Neural cell (in vitro differentiated cells): Measurements from ENCODE around the gene AGBL4. TPM values are rescaled to one million over a fixed set of nuclear protein-coding genes. Genes with fewer than 3 reads are reported as not detected.

Experiments
- H2AFZ ChIP-seq: fragments of 200-600, 300-800 bp; sonication (generic), shearing (Covaris generic); 2 replicates; pipeline ENCODE4 v1.6.0; 2014; ENCODE audit warnings: low read depth, mild to moderate bottlenecking, antibody characterized with exemption, low read length, moderate library complexity
- H3F3A ChIP-seq: fragments of 200-600 bp; shearing (Covaris generic); 2 replicates; pipeline ENCODE4 v1.6.1; 2016; ENCODE audit warnings: mild to moderate bottlenecking, moderate library complexity, mixed read lengths, antibody characterized with exemption, low read length; ENCODE audit not compliant: insufficient read depth, poor library complexity, severe bottlenecking
- H3K27ac ChIP-seq: fragments of 200-600, 300-800 bp; sonication (generic), shearing (Covaris generic); 2 replicates; pipeline ENCODE4 v1.5.1; 2014; ENCODE audit warnings: mild to moderate bottlenecking, low read length, moderate library complexity
- H3K27me3 ChIP-seq: fragments of 300-800, 200-600 bp; sonication (generic), shearing (Covaris generic); 2 replicates; pipeline ENCODE4 v1.6.0; 2014; ENCODE audit warnings: mild to moderate bottlenecking, low read depth, low read length, moderate library complexity; ENCODE audit not compliant: insufficient read depth
- H3K36me3 ChIP-seq: fragments of 300-800, 200-600 bp; sonication (generic), shearing (Covaris generic); 2 replicates; pipeline ENCODE4 v1.5.1; 2014; ENCODE audit warnings: mild to moderate bottlenecking, antibody characterized with exemption, low read length, moderate library complexity; ENCODE audit not compliant: insufficient read depth
- H3K4me2 ChIP-seq: fragments of 300-800, 200-600 bp; sonication (generic), shearing (Covaris generic); 2 replicates; pipeline ENCODE4 v1.6.0; 2014; ENCODE audit warnings: mild to moderate bottlenecking, low read length
- H3K4me3 ChIP-seq: fragments of 300-800, 200-600 bp; sonication (generic), shearing (Covaris generic); 2 replicates; pipeline ENCODE4 v1.5.1; 2014; ENCODE audit warnings: mild to moderate bottlenecking, low read length, moderate library complexity
- H3K79me2 ChIP-seq: fragments of 200-600 bp; shearing (Covaris generic); replicated peaks from 2 replicates; pipeline ENCODE4 v1.6.0; 2014; ENCODE audit warnings: mild to moderate bottlenecking, low read length, moderate library complexity; ENCODE audit not compliant: insufficient read depth
- H3K9ac ChIP-seq: fragments of 300-800, 200-600 bp; sonication (generic), shearing (Covaris generic); 2 replicates; pipeline ENCODE4 v1.6.1; 2016; ENCODE audit warnings: mild to moderate bottlenecking, low read length, mixed read lengths
- H3K9me2 ChIP-seq: fragments of 200-600 bp; shearing (Covaris generic); 2 replicates; pipeline ENCODE4 v1.6.1; 2016; ENCODE audit warnings: mild to moderate bottlenecking, low read length, mixed read lengths; ENCODE audit not compliant: insufficient read depth
- H3K9me3 ChIP-seq: fragments of 200-600, 300-800 bp; sonication (generic), shearing (Covaris generic); 2 replicates; pipeline ENCODE4 v1.6.1; 2016; ENCODE audit warnings: mild to moderate bottlenecking, mixed run types, low read length, moderate library complexity, mixed read lengths
- H4K20me1 ChIP-seq: fragments of 200-600 bp; shearing (Covaris generic); 2 replicates; pipeline ENCODE4 v1.6.1; 2016; ENCODE audit warnings: mild to moderate bottlenecking, mixed run types; ENCODE audit not compliant: insufficient read depth
- EP300 ChIP-seq: fragments of 450-650 bp; conservative IDR thresholded peaks from 2 replicates; pipeline ENCODE4 v1.6.1; 2014; ENCODE audit warnings: antibody characterized with exemption, mild to moderate bottlenecking, moderate library complexity; ENCODE audit not compliant: poor library complexity, severe bottlenecking
- EZH2 ChIP-seq: fragments of 200-600, 300-800 bp; shearing (Covaris generic), sonication (generic); IDR thresholded peaks from 2 replicates; pipeline ENCODE4 v1.6.1; 2014; ENCODE audit warnings: antibody characterized with exemption, low read length, borderline replicate concordance, mild to moderate bottlenecking; ENCODE audit not compliant: insufficient read depth, poor library complexity, severe bottlenecking
- MXI1 ChIP-seq: fragments of 450-650 bp; conservative IDR thresholded peaks from 2 replicates; pipeline ENCODE4 v1.6.1; 2014; ENCODE audit warnings: antibody characterized with exemption, mild to moderate bottlenecking; ENCODE audit not compliant: poor library complexity, severe bottlenecking
- POLR2AphosphoS5 ChIP-seq: IDR thresholded peaks from 2 replicates; pipeline ENCODE4 v1.6.1; 2012
- RAD21 ChIP-seq: fragments of 450-650 bp; conservative IDR thresholded peaks from 2 replicates; pipeline ENCODE4 v1.6.1; 2014; ENCODE audit warnings: antibody characterized with exemption, mild to moderate bottlenecking, moderate library complexity
- SMC3 ChIP-seq: fragments of 450-650 bp; conservative IDR thresholded peaks from 2 replicates; pipeline ENCODE4 v1.6.1; 2014; ENCODE audit warnings: antibody characterized with exemption, mild to moderate bottlenecking, moderate library complexity; ENCODE audit not compliant: poor library complexity
- TAF1 ChIP-seq: IDR thresholded peaks from 2 replicates; pipeline ENCODE4 v1.6.1; 2012; ENCODE audit warnings: low read depth
- polyA plus RNA-seq: library from polyadenylated mRNA; depleted of rRNA; stranded (reverse); fragments of >200 nt; gene quantifications from 2 replicates; pipeline ENCODE4 v1.2.3, GENCODE V29; 2014
- TF ChIP-seq, protein P1 (sequence below): fragments of 450-650 bp; IDR thresholded peaks from 2 replicates; pipeline ENCODE4 v1.5.1; 2014; ENCODE audit warnings: antibody characterized with exemption, mild to moderate bottlenecking, moderate library complexity; ENCODE audit not compliant: poor library complexity, severe bottlenecking
- TF ChIP-seq, protein P2 (sequence below): IDR thresholded peaks from 2 replicates; pipeline ENCODE4 v1.6.1; 2012; ENCODE audit warnings: borderline replicate concordance

The AGBL4 gene
- polyA plus RNA-seq, 1 donor from 2014 or later, result 1.3 TPM

DNA sequence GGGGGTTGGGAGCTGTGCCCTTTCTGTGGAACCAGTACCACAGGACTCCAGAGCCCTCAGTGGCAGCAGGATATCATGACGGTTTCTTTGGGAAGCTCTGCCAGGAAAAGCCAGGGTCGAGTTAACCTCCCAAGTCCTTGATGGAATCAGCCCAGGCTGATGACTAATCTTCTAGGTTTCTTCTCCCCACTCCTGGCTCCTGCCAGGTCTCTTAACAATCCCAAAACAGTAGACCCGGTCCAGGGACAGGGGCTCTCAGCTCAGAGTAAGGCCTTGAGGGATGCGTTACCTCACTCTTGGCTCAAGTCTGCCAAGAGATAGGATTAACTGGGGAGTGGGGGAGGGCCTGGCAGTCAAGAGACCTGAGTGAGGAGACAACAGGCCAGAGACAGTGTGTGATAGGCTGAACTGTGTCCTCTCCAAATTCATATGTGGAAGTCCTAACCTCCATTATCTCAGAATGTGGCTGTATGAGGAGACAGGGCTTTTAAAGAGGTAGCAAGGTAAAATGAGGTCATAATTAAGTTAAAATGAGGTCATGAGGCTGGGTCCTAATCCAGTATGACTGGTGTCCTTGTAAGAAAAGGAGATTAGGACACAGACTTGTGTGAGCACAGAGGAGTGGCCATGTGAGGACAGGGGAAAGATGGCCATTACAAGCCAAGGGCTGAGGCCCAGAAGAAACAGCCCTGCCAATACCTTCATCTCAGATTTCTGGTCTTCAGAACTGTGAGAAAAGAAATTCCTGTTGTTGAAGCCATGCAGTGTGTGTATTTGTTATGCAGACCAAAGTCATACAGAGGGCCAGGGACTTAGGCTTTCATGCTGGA is 1342.1 kb downstream of the AGBL4 start:
- Histone ChIP-seq H3K9me3 (no peaks in the 10 kb centered on the region), H3K27ac (no peak overlapping the region), H3K9ac (no peak overlapping the region), H3K4me3 (no peak overlapping the region), H3K4me2 (no peak overlapping the region), H4K20me1 (no peaks in the 10 kb centered on the region), H2AFZ (no peak overlapping the region), H3K79me2 (no peaks in the 10 kb centered on the region), H3K36me3 (no peaks in the 10 kb centered on the region), H3F3A (no peaks in the 10 kb centered on the region), H3K9me2 (no peaks in the 10 kb centered on the region), H3K27me3 (no peaks in the 10 kb centered on the region)
- no peak for TF ChIP-seq EP300
- no peak for TF ChIP-seq RAD21
- TF ChIP-seq TAF1, result no peak
- TF ChIP-seq EZH2, result no peak
- TF ChIP-seq, protein P1, sequence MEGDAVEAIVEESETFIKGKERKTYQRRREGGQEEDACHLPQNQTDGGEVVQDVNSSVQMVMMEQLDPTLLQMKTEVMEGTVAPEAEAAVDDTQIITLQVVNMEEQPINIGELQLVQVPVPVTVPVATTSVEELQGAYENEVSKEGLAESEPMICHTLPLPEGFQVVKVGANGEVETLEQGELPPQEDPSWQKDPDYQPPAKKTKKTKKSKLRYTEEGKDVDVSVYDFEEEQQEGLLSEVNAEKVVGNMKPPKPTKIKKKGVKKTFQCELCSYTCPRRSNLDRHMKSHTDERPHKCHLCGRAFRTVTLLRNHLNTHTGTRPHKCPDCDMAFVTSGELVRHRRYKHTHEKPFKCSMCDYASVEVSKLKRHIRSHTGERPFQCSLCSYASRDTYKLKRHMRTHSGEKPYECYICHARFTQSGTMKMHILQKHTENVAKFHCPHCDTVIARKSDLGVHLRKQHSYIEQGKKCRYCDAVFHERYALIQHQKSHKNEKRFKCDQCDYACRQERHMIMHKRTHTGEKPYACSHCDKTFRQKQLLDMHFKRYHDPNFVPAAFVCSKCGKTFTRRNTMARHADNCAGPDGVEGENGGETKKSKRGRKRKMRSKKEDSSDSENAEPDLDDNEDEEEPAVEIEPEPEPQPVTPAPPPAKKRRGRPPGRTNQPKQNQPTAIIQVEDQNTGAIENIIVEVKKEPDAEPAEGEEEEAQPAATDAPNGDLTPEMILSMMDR, result no peak
- TF ChIP-seq, protein P2, sequence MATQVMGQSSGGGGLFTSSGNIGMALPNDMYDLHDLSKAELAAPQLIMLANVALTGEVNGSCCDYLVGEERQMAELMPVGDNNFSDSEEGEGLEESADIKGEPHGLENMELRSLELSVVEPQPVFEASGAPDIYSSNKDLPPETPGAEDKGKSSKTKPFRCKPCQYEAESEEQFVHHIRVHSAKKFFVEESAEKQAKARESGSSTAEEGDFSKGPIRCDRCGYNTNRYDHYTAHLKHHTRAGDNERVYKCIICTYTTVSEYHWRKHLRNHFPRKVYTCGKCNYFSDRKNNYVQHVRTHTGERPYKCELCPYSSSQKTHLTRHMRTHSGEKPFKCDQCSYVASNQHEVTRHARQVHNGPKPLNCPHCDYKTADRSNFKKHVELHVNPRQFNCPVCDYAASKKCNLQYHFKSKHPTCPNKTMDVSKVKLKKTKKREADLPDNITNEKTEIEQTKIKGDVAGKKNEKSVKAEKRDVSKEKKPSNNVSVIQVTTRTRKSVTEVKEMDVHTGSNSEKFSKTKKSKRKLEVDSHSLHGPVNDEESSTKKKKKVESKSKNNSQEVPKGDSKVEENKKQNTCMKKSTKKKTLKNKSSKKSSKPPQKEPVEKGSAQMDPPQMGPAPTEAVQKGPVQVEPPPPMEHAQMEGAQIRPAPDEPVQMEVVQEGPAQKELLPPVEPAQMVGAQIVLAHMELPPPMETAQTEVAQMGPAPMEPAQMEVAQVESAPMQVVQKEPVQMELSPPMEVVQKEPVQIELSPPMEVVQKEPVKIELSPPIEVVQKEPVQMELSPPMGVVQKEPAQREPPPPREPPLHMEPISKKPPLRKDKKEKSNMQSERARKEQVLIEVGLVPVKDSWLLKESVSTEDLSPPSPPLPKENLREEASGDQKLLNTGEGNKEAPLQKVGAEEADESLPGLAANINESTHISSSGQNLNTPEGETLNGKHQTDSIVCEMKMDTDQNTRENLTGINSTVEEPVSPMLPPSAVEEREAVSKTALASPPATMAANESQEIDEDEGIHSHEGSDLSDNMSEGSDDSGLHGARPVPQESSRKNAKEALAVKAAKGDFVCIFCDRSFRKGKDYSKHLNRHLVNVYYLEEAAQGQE, result no peak
- no peak for TF ChIP-seq SMC3
- no peak for TF ChIP-seq POLR2AphosphoS5
- no peak for TF ChIP-seq MXI1

DNA sequence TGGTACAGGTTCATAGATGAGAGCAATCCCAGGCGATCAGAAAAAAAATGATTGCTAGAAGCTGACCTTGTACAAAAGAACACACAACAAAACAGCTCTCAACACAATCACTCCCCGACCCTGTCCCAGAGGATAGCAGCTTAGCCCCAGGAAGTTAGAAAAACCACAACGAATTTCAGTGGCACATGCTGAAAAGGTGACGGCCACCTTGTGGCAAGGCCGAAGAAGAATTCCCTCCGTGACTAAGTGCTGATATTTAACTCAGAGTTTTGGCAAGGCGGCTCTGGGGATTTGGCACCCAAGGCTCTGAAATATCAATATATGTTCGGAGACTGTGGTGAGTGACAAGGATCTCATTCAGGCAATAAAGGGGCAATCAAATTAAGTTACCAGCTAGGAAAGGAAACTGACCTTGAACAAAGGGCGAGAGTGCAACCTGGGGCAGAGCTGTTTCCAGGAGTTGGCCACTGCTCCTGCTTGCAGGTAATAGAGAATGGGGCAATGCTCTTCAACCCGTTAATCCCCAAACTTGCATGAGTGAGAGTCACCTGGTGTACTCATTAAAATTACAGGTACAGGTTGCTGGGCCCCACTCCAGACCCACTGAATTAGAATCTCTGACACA is 1343.2 kb downstream of the AGBL4 start:
- no peaks in the 10 kb centered on the region for H3K9me2 ChIP-seq
- no peak overlapping the region for H3K9ac ChIP-seq
- TF ChIP-seq TAF1, result no peak
- TF ChIP-seq MXI1, result no peak
- no peak for TF ChIP-seq RAD21
- TF ChIP-seq EP300, result no peak
- no peak for TF ChIP-seq POLR2AphosphoS5
- TF ChIP-seq EZH2, result no peak
- TF ChIP-seq, protein P2, result no peak
- TF ChIP-seq, protein P1, result no peak
- no peak for TF ChIP-seq SMC3
- no peaks in the 10 kb centered on the region for H4K20me1 ChIP-seq
- no peaks in the 10 kb centered on the region for H3K79me2 ChIP-seq
- H3K4me3 ChIP-seq, result no peak overlapping the region
- H3K36me3 ChIP-seq, result no peaks in the 10 kb centered on the region
- H2AFZ ChIP-seq, result no peak overlapping the region
- H3F3A ChIP-seq, result no peaks in the 10 kb centered on the region
- H3K27me3 ChIP-seq, result no peaks in the 10 kb centered on the region
- H3K9me3 ChIP-seq, result no peaks in the 10 kb centered on the region
- H3K27ac ChIP-seq, result no peak overlapping the region
- no peak overlapping the region for H3K4me2 ChIP-seq
